ENCODE results near the gene PACRG.
A peak's percentile ranks its signal among the peaks of the same experiment; 100 is the strongest.
"Not testable (repeated sequence)": the region's sequence is repeated elsewhere in the genome, so short reads cannot be mapped to it uniquely, and the experiment has no call there.

The PACRG gene

DNA sequence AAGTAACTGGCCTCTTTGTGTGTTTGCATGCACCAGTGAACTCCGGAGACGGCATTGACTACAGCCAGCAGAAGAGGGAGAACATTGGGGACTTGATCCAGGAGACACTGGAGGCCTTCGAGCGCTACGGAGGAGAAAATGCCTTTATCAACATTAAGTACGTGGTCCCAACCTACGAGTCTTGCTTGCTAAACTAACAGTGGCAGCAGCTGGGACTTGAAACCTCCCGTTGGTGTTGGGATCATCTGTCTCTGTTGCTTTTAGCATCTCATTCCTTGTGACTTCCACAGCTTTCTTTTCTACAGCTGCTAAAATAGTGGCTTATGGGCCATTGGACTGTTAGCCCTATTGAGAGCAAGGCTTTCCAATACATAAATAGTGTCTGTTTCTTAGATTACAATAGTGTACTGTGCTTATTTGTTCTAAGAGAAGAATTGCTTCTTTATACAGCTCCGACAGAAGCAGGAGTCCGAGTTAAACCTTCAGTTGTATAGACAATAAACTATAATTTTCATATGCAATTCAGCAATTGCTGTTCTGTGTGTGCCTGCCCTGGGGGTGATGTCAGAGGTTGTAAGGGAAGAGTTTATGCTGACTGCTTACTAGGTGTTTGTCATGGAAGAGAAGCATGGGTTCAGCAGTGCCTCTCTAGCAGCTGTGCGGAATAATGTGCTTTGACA, 587.2 kb downstream of the PACRG start:
- DNase-seq (ENCODE audit: low spot score), result peak; percentile 99

DNA sequence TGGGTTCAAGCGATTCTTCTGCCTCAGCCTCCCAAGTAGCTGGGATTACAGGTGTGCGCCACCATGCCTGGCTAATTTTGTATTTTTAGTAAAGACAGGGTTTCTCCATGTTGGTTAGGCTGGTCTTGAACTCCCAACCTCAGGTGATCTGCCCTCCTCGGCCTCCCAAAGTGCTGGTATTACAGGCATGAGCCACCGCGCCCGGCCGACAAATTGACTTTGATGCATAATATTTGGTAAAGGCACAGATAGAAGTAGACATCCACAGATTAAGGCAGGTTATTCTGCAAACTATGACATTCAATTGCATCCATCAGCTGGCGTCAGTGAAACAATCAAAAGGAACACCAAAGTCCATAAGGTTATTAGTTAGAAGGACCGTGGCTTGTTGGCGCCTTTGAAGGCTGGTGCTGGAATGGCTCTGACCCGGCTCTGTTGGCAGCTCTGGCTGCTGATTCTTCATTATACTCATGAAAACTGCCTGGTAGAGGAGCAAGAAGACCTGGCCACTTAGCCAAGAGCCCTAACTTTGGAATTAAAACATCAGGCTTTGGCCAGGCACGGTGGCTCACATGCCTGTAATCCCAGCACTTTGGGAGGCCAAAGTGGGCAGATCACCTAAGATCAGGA, 589.2 kb downstream of the PACRG start:
- not testable (repeated sequence) for DNase-seq (ENCODE audit: low spot score)

DNA sequence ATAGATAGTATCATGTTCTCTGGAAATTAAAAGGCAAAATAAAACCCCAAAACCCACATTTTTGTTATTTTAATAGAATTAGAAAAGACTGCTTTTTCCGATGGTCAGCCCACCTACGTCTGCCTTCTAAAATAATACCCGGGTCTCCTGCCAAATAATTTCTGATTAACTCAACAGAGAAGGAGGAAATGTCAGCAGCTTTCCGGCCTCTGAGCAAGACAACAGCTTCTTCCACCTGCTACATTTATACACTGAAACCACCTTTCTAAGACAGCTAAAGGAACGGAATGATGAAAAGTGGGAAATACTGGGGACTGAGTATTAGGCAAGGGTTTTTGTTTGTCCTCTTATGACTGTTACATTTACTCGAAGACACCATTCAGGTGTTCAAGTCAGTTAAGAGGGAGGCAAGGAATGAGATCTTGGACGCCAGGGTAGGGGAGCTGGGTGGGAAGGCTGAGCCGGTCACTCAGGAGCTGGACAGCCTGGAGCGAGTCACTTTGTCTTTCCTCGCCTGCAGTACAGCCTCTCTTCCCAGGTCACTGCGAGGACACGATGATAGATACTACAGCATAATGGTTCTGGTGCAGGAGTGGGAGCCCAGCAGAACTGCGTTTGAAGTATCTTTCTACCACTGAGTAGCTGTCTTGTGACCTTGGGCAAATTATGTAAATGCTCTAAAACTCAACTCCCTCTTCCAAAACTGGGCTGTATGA, 590.5 kb downstream of the PACRG start:
- no peak for DNase-seq (ENCODE audit: low spot score)

DNA sequence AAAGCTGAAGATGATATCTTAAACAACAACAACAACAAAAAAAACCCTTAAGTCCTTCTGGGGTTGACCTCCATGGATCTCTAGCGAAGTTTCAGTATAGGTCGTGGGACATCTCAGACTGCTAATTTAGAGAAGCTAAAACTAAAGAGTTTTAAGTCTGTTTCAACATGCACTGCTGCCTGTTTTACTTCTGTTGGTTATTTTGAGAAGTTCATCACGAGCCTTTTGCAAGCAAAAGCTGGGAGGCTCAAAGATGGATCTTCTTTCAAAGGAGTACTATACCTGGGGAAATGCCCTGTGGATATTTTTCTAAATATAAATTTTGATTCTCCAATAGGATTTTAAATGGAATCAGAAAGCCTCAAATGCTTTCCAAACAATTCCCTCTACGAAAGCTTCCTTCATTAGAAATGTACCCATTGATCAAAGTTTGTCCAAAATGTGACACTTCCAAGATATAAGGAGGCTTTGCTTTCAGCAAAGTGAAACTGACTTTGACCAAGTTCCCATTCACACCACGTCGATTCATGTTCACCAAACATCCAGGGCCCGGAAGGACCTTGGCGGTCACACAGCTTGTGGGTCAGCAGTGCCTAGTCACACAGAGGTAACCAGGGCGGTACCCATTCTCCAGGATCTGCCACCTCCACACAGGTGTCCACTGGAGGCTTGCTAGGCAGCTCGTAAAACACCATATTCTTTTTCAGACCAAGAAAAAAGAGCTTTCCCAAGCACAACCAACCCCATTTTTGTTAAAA, 592.0 kb downstream of the PACRG start:
- no peak for DNase-seq (ENCODE audit: low spot score)

DNA sequence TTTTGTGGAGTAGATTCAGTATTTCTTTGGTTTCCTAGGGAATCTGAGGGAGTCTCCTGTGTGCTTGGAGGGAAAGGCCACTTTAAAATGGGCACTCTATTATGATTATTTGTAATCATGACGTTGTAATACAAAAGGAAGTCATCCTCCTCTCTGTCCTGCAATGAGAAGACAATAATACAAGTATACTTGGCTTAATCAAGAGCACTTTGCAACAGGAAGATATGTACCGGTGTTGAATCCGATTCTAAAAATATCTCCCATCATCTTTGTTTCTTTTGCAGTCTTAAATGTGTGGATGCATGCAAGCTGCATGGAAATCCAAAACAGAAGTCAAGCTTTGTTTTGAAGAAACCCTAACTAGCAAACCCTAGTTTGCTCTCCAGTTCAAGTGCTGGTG, 592.6 kb downstream of the PACRG start:
- no peak for DNase-seq (ENCODE audit: low spot score)

DNA sequence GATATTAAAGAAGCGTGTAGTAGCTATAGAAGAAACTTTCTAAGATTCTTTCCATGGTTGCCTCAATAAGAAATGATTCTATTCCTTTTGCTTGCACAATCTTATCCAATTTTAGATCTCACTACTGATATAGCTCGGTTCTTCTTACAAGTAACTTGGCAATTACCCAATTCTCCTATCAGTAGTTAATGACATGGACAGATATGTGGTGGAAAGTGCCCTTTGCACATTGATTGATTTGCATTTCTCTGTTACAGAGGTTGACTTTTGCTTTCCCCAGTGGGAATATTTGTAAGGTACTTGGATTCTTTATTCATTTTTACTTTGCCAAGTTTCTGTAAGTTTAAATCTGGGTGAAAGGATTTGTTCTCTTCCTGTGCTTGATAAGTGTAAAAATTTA, 593.0 kb downstream of the PACRG start:
- no peak for DNase-seq (ENCODE audit: low spot score)

DNA sequence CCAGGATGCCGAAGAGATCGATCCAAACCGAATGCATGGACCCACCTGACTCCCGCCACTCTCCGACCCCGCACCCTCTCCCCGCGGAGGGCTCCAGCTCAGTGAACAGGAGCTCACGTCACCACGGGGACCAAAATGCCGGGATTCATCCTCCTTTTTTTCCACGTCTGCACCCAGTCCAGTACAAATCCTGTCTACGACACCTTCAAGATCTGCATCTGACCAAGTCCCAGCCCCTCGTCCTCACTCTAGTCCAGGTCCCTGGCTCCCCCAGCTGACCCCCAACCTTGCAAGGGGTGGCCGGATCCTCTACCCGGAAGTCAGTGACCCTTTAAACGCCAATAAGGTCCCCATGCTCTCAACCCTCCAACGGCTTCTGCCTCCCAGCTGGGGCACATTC, 593.9 kb downstream of the PACRG start:
- DNase-seq (ENCODE audit: low spot score), result no peak

DNA sequence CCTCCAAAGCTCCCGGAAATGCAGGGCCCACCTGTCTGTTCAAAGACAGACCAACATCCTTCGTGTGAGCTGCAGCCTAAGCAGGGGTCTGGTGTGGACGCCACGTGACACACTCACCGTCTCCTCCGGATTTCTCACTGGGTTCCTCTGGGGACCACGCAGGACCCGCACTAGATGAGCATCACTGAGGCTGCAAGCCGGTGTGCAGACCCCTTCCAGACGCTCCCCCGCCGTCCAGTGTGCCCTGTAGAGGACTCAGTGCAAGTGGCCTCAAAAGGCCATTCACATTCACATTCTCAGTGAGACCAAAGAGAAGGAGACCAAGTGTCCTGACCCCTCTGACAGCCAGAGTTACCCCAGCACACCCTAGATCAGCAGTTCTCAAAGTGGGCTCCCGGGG, 595.5 kb downstream of the PACRG start:
- DNase-seq (ENCODE audit: low spot score), result no peak

DNA sequence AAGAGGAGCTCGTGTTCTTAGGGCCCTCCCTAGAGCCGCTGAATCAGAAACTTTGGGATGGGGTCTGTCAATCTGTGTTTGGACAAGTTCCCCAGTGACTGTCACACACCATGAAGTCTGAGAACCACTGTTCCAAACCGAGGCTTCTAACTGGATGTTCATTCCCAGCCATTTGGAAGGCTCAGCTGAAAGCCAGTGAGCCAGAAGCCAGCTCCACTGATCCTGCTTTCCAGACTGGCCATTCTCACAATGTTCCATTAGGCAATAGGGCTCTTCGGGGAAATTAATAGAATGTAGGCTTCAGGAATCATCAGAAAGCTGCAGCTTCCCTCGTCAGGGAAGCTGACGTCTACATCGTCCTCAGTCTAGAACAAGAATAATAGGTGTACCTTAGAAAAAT, 595.9 kb downstream of the PACRG start:
- peak; percentile 70 for DNase-seq (ENCODE audit: low spot score)

DNA sequence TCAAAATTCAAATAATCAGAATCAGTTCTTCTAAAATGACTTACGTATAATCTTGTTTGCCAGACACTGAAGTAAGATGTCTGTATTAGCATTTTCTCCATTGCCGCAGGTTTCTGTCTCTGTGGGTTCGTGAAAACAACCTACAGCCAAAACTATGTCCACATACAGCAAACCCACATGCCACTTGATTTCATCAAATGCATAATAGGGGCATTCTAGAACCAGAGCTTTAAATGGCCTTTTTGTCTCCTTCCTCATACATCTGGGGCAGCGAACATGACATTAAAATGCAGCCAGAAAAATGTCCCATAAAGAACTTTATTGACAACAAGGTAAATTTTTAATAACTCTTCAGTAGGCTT, 596.5 kb downstream of the PACRG start:
- DNase-seq (ENCODE audit: low spot score), result peak; percentile 93

DNA sequence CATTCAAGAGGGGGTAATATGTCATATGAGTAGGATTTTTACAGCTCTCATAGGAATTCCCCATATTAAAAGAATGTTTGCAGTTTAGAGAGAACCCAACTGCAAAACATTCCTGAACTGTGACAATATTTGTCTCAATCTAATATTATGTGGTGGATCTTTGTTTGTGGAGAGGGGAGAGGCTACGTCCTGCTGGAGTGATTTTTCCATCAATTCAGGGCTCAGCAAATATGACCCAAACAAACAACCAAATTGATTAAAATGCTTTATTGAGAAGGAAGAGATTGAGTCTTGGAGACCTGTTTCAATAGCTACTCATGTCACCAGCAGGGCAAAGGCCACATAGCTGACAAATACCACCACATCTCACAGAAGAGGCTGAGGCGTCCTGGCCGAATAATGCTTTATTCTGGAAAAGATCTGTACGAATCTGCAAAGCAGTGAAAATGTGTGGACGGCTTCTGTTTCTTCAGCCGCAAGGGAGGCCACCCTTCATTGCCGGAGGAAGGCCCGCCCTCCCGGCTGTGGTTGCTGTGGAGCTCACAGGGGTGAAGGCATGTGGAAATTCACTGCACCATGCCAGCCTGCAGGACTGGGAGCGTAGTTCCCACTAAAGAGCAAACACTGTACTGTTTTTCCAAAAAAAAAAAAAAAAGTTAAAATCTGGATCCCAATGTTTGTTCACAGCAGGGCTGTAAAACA, 597.1 kb downstream of the PACRG start:
- DNase-seq (ENCODE audit: low spot score), result peak; percentile 77

DNA sequence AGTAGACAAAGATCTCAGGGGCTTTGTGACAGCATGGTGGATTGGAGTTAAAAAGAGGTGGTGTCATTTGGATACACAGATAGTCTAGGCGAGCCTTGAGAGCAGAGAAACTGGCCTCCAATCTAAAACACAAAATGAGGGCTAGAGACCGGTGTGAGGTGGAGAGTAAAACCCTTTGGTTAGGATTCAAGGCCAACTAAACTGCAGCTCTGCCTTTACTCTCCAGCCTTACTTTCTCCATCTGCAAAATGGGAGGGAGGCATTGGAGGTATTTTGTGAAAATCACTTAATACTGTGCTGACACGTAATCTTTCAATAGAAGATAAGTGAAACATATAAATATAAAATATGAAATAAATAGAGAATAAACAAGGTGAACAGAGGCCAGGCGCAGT, 597.6 kb downstream of the PACRG start:
- DNase-seq (ENCODE audit: low spot score), result no peak

DNA sequence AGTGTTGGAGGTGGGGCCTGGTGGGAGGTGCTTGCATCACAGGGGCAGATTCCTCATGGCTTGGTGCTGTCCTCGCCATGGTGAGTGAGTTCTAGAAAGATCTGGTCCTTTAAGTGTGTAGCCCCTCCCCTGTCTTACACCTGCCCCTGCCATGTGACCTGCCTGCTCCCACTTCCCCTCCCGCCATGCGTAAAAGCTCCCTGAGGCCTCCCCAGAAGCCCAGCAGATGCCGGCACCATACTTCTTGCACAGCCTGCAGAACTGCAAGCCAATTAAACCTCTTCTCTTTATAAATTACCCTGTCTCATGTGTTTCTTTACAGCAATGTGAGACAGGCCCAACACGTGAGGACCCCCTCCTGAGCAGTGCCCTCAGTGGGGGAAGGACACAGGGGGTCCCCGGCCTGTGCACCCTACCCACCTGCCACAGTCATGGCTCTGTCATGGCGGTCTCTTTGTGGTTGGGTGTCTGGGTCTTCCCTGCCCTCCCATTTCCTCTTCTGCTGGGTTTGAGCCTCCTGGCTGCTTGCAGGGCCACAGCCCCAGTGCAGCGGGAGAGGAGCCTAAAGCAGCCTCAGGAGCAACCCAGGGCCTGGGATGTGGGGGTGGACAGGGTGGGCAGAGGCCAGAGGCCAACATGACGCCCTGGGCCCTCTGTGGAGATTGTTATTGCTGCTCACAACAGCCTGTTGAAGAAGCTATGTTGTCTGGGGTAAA, 599.5 kb downstream of the PACRG start:
- DNase-seq (ENCODE audit: low spot score), result no peak

DNA sequence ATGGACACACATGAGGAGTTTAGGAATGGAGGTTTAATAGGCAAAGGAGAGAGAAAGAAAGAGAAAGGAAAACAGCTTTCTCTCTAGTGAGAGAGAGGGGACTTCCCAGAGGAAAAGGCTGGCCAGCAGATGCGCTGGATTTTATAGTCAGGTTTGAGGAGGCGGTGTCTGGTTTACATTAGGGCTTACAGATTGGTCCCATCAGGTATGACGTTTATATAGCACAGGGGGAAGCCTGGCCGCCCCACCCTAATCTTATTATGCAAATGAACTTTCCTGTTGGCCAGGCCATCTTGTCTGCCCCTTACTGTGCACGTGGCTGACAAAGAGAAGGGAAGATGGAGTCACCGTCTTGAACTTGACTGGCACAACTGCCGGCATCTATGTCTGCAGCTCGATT, 600.1 kb downstream of the PACRG start:
- no peak for DNase-seq (ENCODE audit: low spot score)

DNA sequence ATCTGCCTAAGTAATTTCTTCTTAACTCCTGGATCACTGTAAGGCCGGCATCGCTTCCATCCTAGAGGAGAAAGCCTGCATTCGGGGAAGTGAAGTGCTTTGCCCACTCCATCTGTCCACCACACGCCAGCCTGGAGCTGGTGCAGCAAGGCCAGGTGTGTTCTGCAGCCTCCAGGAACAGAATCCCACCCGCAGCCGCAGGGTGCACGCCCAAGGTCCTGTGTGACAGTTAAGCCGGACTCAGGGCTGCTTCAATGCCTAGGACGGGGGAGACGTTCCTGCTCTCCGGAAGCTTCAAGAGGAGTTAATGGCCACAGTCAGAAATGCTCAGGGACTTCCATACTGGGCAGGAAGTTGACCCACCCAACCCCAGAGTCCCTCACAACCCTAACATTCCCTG, 600.6 kb downstream of the PACRG start:
- DNase-seq (ENCODE audit: low spot score), result no peak

DNA sequence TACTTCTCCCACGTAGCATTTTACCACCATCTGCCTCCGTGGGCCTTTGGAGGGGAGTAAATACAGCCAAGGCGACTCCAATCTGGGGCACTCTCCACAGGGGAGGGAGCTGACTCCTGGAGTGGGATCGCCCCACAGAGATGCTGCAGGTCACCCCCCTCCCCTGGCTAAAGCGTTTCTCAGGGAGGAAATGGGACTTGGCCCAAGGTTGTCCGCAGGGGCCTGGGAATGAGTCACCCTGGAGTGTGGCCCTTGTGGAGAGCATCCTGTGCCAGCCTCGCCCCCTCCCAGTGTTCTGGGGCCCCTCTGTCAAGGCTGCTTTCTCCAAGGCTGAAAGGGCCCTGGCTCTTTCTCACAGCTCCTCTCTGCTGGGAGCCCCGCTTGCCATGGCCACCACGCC, 602.2 kb downstream of the PACRG start:
- DNase-seq (ENCODE audit: low spot score), result no peak

DNA sequence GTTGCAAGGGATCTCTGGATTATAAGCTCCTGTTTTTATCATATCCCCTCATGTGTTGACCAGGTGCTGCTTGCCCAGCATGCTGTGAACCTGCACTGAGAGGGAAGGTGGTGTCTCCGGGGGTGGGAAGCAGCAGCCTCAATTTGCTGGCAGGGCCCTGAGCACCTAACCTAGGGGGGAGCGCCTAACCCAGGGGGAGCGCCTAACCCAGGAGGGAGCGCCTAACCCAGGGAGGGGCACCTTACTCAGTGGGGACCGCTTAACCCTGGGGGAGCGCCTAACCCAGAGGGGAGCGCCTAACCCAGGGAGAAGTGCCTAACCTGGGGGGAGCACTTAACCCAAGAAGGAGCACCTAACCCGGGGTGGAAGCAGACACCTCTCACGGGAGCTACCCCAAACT, 603.5 kb downstream of the PACRG start:
- no peak for DNase-seq (ENCODE audit: low spot score)

DNA sequence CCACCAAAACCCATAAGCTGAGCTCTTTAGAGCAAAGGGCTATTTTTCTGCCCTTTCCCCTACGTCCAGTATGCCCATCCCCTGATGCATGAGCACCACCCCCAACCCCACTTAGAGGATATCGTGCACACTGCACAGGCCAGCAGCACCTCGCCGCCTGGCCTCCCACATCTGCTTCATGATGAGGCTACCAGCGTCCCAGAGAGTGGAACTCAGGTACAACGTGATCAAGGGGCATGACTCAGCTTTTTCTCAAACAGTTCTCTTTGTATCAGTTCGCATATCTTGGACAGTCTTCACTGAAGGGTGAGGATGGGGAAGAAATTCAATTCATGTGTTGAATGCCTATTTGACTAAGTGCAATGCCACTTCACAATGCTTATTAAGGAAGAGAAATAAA, 604.8 kb downstream of the PACRG start:
- no peak for DNase-seq (ENCODE audit: low spot score)

DNA sequence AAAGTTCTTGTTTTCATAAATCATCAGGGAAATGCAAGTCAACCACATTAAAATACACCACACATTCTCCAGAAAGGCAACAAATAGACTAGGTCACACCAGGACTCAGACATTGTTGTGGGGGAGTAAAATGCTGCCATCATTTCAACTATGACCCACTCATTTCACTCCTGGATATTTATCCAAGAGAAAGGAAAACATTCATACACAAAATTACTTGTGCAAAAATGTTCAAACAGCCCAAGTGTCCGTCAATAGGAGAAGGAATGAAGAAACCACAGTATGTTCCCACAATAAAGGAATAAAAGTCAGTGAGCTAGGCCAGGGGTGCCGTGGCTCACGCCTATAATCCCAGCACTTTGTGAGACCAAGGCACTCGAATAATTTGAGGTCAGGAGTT, 605.3 kb downstream of the PACRG start:
- DNase-seq (ENCODE audit: low spot score), result no peak

DNA sequence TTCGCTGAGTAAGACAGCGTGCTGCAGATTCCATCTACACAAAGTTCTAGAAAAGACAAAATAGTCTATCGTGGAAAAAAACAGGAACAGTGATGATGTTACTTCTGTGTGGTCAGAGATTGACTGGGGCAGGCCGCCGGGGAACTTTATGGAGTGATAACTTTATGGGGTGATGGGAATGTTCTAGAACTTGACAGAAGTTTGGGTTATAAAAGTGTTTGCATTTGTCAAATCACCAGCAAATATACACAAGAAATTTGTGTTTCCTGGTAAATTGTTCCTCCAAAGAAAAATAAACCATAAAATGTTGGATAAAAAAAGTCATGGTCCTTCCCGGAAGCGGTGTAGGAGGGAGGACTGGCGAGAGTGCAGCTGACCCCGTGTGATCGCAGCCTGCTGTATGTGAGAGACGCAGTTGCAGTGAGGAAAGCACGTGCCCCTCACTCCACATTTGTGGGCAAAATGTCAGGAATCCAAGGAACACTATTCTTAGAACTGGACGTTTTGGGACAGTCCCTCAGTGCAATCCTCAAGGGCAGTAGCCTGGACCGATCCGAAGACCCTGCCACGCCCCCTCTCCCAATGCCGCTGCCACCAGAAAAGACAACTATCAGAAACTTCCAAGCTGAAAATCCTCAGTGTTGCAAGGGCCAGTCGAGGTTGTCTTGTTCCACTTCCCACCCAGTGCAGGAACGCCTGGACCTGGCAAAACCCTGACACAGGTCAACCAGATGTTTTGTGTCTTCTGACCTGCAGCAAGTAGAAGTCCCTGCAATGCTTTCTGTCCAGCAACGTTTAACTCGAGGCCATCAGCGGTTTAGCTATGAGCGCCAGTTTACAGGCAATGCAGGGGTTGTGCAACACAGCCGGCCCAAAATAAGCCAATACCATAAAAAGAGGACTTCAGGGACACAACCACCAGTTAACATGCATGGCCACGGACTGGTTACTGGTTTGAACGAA, 606.2 kb downstream of the PACRG start:
- no peak for DNase-seq (ENCODE audit: low spot score)
